Colonic mucosa (tissue), 4 donors: Measurements from ENCODE around the gene CSNK1A1. TPM values are rescaled to one million over a fixed set of nuclear protein-coding genes. Genes with fewer than 3 reads are reported as not detected.
"Not testable (repeated sequence)": the region's sequence is repeated elsewhere in the genome, so short reads cannot be mapped to it uniquely, and the experiment has no call there.

ENCODE experiments used
- DNase-seq: peaks from one replicate; pipeline ENCODE4 v3.0.0-alpha.2; 2020
- H3K27ac ChIP-seq: fragments of 200-600 bp; one replicate; pipeline ENCODE4 v1.8.0; 2021
- H3K27me3 ChIP-seq: fragments of 200-600 bp; one replicate; pipeline ENCODE4 v1.8.0; 2021
- H3K36me3 ChIP-seq: fragments of 200-600 bp; one replicate; pipeline ENCODE4 v1.8.0; 2021
- H3K4me1 ChIP-seq: fragments of 200-600 bp; one replicate; pipeline ENCODE4 v1.8.0; 2021; ENCODE audit warnings: mild to moderate bottlenecking
- H3K4me3 ChIP-seq: fragments of 200-600 bp; one replicate; pipeline ENCODE4 v1.8.0; 2021
- H3K9ac ChIP-seq, 2 donors: one replicate each; pipeline ENCODE4 v1.7.0; 2013; ENCODE audit warnings: control low read depth in 2 of 2, low read depth in 2 of 2, low read length in 2 of 2
- H3K9me3 ChIP-seq: fragments of 200-600 bp; one replicate; pipeline ENCODE4 v1.8.0; 2021
- intact Hi-C: fragments of 100-400 bp; cut with DNase I; formaldehyde crosslinking; loops from one replicate; pipeline ENCODE4 v1.14.1; 2022
- total RNA-seq, 2 donors: library from RNA; stranded (reverse); fragmentation: NEBNext Ultra II Directional in 1 of 2; extraction: Animal tissue kit (Norgen Biotek cat#: 25700) in 1 of 2; gene quantifications; one replicate each; pipeline ENCODE4 v1.2.1, GENCODE V29; 2021
- TF ChIP-seq, protein P1 (sequence below): fragments of 200-600 bp; IDR thresholded peaks from one replicate; pipeline ENCODE4 v1.8.0; 2022; ENCODE audit warnings: antibody characterized with exemption, mild to moderate bottlenecking
- donor health status: healthy.
- donor health status: DM: no; HTN: no; CAD: no.
- donor health status: DM: no; HTN: no; CAD: no.

CSNK1A1 gene
- total RNA-seq, 2 donors from 2014 or later = 248 to 257 TPM

DNA sequence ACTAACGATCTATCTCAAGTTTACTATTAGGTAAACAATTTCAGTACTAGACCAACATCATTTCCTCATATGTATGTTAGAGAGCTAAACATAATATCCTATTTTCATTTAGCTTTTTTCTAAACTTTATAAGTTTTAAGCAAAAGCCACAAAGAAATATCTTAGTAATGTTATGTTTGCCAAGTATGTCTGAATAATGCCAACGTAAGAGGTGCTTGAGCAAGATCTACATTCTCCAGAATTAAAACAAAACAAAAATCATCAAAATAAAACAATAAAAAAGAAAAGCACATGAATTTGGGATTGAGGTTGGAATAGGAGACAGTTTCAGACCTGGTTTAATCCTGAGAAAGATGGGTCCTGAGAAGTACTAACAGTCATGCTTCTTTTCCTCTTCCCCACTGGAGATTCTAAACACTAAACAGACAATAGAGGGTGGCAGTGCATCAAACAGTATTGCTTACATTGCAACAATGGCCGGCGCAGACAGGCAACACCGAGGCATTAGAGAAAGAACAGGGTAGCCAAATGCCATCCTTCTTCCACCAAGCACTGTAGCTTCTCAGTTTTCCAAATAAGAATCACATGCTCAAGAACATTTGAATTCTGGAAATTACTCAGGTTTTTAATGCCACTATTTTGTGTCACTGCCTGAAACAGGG lies 33.6 kb downstream of the CSNK1A1 start:
- DNase-seq = no peak
- Histone ChIP-seq H3K27ac (no peak overlapping the region), H3K4me3 (no peak overlapping the region), H3K9me3 (no peaks in the 10 kb centered on the region), H3K27me3 (no peaks in the 10 kb centered on the region), H3K36me3 (no peaks in the 10 kb centered on the region), H3K9ac (no peak overlapping the region), H3K4me1 (no peaks in the 10 kb centered on the region)
- TF ChIP-seq, protein P1, sequence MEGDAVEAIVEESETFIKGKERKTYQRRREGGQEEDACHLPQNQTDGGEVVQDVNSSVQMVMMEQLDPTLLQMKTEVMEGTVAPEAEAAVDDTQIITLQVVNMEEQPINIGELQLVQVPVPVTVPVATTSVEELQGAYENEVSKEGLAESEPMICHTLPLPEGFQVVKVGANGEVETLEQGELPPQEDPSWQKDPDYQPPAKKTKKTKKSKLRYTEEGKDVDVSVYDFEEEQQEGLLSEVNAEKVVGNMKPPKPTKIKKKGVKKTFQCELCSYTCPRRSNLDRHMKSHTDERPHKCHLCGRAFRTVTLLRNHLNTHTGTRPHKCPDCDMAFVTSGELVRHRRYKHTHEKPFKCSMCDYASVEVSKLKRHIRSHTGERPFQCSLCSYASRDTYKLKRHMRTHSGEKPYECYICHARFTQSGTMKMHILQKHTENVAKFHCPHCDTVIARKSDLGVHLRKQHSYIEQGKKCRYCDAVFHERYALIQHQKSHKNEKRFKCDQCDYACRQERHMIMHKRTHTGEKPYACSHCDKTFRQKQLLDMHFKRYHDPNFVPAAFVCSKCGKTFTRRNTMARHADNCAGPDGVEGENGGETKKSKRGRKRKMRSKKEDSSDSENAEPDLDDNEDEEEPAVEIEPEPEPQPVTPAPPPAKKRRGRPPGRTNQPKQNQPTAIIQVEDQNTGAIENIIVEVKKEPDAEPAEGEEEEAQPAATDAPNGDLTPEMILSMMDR = no peak
- intact Hi-C loops = no loop called here

DNA sequence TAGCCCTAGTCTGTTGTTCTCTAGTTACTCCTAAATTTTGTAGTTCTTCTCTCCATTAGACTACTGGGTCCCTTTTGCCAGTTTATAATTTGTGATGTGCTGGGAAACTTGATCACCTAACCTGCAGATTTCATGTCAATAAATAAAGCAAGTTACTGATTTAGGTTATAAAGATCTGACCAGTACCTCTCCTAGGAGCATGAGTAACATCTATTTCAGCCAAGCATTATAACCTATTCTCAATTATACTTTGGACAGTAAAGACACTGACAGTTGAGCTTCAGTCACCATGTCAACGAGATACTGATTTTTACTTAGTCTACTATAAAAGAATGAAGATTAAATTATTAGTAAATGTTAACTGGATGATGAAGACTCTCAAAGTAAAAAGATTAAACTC lies 36.7 kb downstream of the CSNK1A1 start:
- Histone ChIP-seq H3K4me3 (no peak overlapping the region), H3K9ac (no peak overlapping the region), H3K27me3 (no peaks in the 10 kb centered on the region), H3K36me3 (peaks cover 4% of the 10 kb centered on the region), H3K4me1 (no peaks in the 10 kb centered on the region), H3K9me3 (no peaks in the 10 kb centered on the region), H3K27ac (no peak overlapping the region)
- TF ChIP-seq, protein P1 = no peak
- intact Hi-C loops = no loop called here
- no peak for DNase-seq

DNA sequence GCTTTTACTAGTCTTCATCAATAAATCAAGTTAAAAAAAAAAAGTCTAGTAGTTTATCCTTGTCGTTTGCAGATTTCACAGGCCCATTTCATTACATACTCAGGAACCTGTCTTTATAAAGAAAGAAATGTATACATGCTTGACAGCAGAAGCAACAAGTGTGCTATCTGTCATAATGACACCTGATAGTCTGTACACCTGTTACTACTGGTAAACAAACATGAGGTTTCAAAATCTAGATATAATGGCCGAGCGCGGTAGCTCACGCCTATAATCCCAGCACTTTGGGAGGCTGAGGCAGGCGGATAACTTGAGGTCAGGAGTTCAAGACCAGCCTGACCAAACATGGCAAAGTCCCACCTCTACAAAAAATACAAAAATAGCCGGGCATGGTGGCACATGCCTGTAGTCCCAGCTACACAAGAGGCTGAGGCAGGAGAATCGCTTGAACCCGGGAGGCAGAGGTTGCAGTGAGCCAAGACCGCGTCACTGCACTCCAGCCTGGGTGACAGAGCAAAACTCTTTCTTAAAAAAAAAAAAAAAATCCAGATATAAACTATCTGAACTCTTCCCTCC lies 37.8 kb downstream of the CSNK1A1 start:
- DNase-seq, H3K4me1 ChIP-seq, H3K9ac ChIP-seq, H3K27ac ChIP-seq, H3K27me3 ChIP-seq, H3K9me3 ChIP-seq, H3K4me3 ChIP-seq, intact Hi-C loops: not testable (repeated sequence)
- peaks cover 14% of the 10 kb centered on the region for H3K36me3 ChIP-seq

DNA sequence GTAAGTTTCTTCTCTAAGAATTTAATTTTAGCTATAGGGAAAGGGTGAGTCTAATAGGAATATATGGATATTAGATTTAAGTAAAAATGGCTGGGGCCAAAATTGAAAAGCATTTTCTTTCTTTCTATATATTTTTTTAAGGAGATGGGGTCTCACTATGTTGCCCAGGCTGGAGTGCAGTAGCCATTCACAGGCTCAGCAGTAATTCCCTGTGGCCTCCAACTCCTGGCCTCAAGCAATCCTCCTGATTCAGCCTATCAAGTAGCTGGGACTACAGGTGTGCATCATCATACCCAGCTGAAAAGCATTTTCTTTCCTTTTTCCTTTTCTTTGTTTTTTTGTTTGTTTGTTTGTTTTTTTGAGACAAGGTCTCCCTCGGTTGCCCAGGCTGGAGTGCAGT lies 41.1 kb downstream of the CSNK1A1 start:
- no peaks in the 10 kb centered on the region for H3K27me3 ChIP-seq
- intact Hi-C loops = no loop called here
- H3K36me3 ChIP-seq = peaks cover 46% of the 10 kb centered on the region
- no peak overlapping the region for H3K9ac ChIP-seq
- no peaks in the 10 kb centered on the region for H3K4me1 ChIP-seq
- no peak for DNase-seq
- TF ChIP-seq, protein P1 = no peak
- H3K4me3 ChIP-seq = no peak overlapping the region
- no peak overlapping the region for H3K27ac ChIP-seq
- no peaks in the 10 kb centered on the region for H3K9me3 ChIP-seq

- no peak overlapping the region for H3K4me3 ChIP-seq
- DNase-seq = no peak
- H3K27ac ChIP-seq = no peak overlapping the region
- no peaks in the 10 kb centered on the region for H3K4me1 ChIP-seq
- H3K9ac ChIP-seq = no peak overlapping the region
- H3K27me3 ChIP-seq = no peaks in the 10 kb centered on the region
- no peaks in the 10 kb centered on the region for H3K9me3 ChIP-seq
- intact Hi-C loops = no loop called here
- TF ChIP-seq, protein P1 = no peak
- H3K36me3 ChIP-seq = peaks cover 58% of the 10 kb centered on the region
Observed at GRCh38 chr5:149504677-149505076, 46.6 kb downstream of the CSNK1A1 start.

- Histone ChIP-seq H3K9ac (no peak overlapping the region), H3K27me3 (no peaks in the 10 kb centered on the region), H3K4me1 (no peaks in the 10 kb centered on the region), H3K9me3 (no peaks in the 10 kb centered on the region), H3K4me3 (no peak overlapping the region), H3K27ac (no peak overlapping the region), H3K36me3 (peaks cover 42% of the 10 kb centered on the region)
- TF ChIP-seq, protein P1 = no peak
- DNase-seq = no peak
- intact Hi-C loops = no loop called here
Observed at GRCh38 chr5:149503006-149503405, 48.2 kb downstream of the CSNK1A1 start.
